Adrenal gland (tissue), 5 donors: ENCODE data around the gene PURA.

Source experiments
- CTCF ChIP-seq, 6 experiments: fragments of 450-650 bp in 4 of 6; fragments of 200-600 bp in 2 of 6; sonication (generic) in 1 of 6; IDR thresholded peaks; 1 replicate in 5 of 6; 2 replicates in 1 of 6; pipeline versions ENCODE4 v1.5.1 to v1.8.0; 2016 to 2021; ENCODE audit warnings: antibody characterized with exemption in 6 of 6, mild to moderate bottlenecking in 2 of 6, moderate library complexity in 1 of 6
- POLR2A ChIP-seq, 2 donors: fragments of 450-650 bp; IDR thresholded peaks; one replicate each; pipeline ENCODE4 v1.6.1; 2017; ENCODE audit warnings: antibody characterized with exemption in 2 of 2, mild to moderate bottlenecking in 2 of 2, moderate library complexity in 1 of 2
- donor health status: DM: no; HTN: no; CAD: no.

DNA sequence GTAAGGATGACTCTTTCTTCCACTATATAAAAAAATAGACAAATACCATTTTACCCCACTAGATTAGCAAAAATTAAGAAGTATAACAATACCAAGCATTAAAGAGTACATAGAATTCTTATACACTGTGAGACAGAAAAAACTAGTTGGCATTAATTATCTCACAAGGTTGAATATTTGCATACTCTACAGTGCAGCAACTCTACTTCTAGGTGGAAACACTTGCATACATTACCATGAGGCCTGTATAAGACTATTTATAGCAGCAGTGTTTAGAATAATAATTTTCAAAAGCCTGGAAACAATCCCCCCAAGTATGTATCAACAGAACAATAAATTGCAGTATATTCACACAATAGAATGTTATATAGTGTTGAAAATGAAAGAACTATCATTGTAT is 19.0 kb upstream of the PURA start:
- TF ChIP-seq CTCF (IDR thresholded peaks at IDR 0.05) = no peak
- no peak for TF ChIP-seq POLR2A (IDR thresholded peaks at IDR 0.05)
